Gastrocnemius medialis (tissue), 4 donors: ENCODE results near the gene MAML2. TPM values are rescaled to one million over a fixed set of nuclear protein-coding genes. Genes with fewer than 3 reads are reported as not detected.

Source experiments
- ATAC-seq, 2 donors: fragments of 150-250 bp; one replicate each; pipeline ENCODE4 v1.9.1; 2016
- DNase-seq, 2 donors: peaks; one replicate each; pipeline ENCODE4 v3.0.0-alpha.2; 2019
- H3K27ac ChIP-seq, 4 donors: fragments of 200-600 bp; sonication (generic); 1 replicate in 1 of 4; 2 replicates in 3 of 4; pipeline ENCODE4 v1.5.1; 2016 to 2018; ENCODE audit warnings: mild to moderate bottlenecking in 2 of 4, moderate library complexity in 1 of 4
- H3K27me3 ChIP-seq, 3 donors: fragments of 200-600 bp; sonication (generic) in 2 of 3; 1 replicate in 1 of 3; 2 replicates in 2 of 3; pipeline versions ENCODE4 v1.5.1 to v1.6.0; 2016 to 2019; ENCODE audit warnings: mild to moderate bottlenecking in 1 of 3, moderate library complexity in 1 of 3
- H3K36me3 ChIP-seq, 2 donors: fragments of 200-600 bp; sonication (generic) in 1 of 2; one replicate each; pipeline ENCODE4 v1.5.1; 2017 to 2018
- H3K4me1 ChIP-seq, 2 donors: fragments of 200-600 bp; sonication (generic) in 1 of 2; one replicate each; pipeline ENCODE4 v1.5.1; 2016 to 2017; ENCODE audit warnings: mild to moderate bottlenecking in 2 of 2
- H3K4me3 ChIP-seq, 4 donors: fragments of 200-600 bp; sonication (generic) in 3 of 4; 1 replicate in 1 of 4; 2 replicates in 3 of 4; pipeline ENCODE4 v1.5.1; 2016 to 2019; ENCODE audit warnings: mild to moderate bottlenecking in 2 of 4
- H3K9me3 ChIP-seq, 3 donors: fragments of 200-600 bp; sonication (generic) in 2 of 3; 1 replicate in 1 of 3; 2 replicates in 2 of 3; pipeline ENCODE4 v1.5.1; 2016 to 2019
- CTCF ChIP-seq, 5 experiments: fragments of 450-650 bp in 3 of 5; fragments of 200-600 bp in 2 of 5; sonication (generic) in 2 of 5; IDR thresholded peaks in 4 of 5; conservative IDR thresholded peaks in 1 of 5; 1 replicate in 4 of 5; 2 replicates in 1 of 5; pipeline ENCODE4 v1.5.1; 2016 to 2019; ENCODE audit warnings: antibody characterized with exemption in 5 of 5, mild to moderate bottlenecking in 3 of 5, moderate library complexity in 3 of 5
- POLR2A ChIP-seq, 2 donors: fragments of 450-650 bp; IDR thresholded peaks; one replicate each; pipeline ENCODE4 v1.6.1; 2017; ENCODE audit warnings: antibody characterized with exemption in 2 of 2, mild to moderate bottlenecking in 2 of 2, moderate library complexity in 2 of 2
- in situ Hi-C, 4 donors: fragments of 200-750 bp; cut with MboI; loops; one replicate each; pipeline versions ENCODE4 v1.15.0 to v1.8.0; 2017; ENCODE audit warnings: low sequenced_read_pairs in 4 of 4
- intact Hi-C: fragments of 100-400 bp; cut with DNase I; formaldehyde crosslinking; loops from one replicate; pipeline ENCODE4 v1.15.1; 2023; ENCODE audit warnings: low total_unique reads
- total RNA-seq, 4 donors: library from RNA; depleted of rRNA; stranded (reverse); fragments of >200 nt; gene quantifications; one replicate each; pipeline versions ENCODE4 v1.1.0 to v1.2.3, GENCODE V29; 2016

MAML2 gene
- total RNA-seq, 4 donors from 2014 or later: 4.1 to 6.3 (median 4.8) TPM

GRCh38 chr11:96147906-96148486 is 195.0 kb downstream of the MAML2 start:
- TF ChIP-seq POLR2A (IDR thresholded peaks at IDR 0.05) (no peak), CTCF (IDR thresholded peaks at IDR 0.05 in 4 of 5, conservative IDR thresholded peaks at IDR 0.05 in 1 of 5) (no peak)
- no peak overlapping the region for H3K4me3 ChIP-seq
- in situ Hi-C loops (loop anchor here in 1 of 4 donors (5.0 kb wide), 1 partner anchor 81 kb away; no protein-coding TSS in a partner anchor), intact Hi-C loops (no loop called here)
- ATAC-seq (no peak), DNase-seq (no peak)
- no peaks in the 10 kb centered on the region for H3K27me3 ChIP-seq
- H3K27ac ChIP-seq: no peak overlapping the region
- no peaks in the 10 kb centered on the region for H3K9me3 ChIP-seq
- no peaks in the 10 kb centered on the region for H3K36me3 ChIP-seq
- H3K4me1 ChIP-seq: no peaks in the 10 kb centered on the region

GRCh38 chr11:96147186-96147585 is 195.8 kb downstream of the MAML2 start:
- Histone ChIP-seq H3K36me3 (no peaks in the 10 kb centered on the region), H3K9me3 (no peaks in the 10 kb centered on the region), H3K27me3 (no peaks in the 10 kb centered on the region), H3K4me1 (no peaks in the 10 kb centered on the region), H3K27ac (no peak overlapping the region), H3K4me3 (no peak overlapping the region)
- TF ChIP-seq POLR2A (IDR thresholded peaks at IDR 0.05): no peak
- no peak for TF ChIP-seq CTCF (IDR thresholded peaks at IDR 0.05 in 4 of 5, conservative IDR thresholded peaks at IDR 0.05 in 1 of 5)
- ATAC-seq (no peak), DNase-seq (no peak)
- intact Hi-C loops (no loop called here), in situ Hi-C loops (loop anchor here in 1 of 4 donors (5.0 kb wide), 1 partner anchor 80 kb away; no protein-coding TSS in a partner anchor)

GRCh38 chr11:96146765-96147164 is 196.2 kb downstream of the MAML2 start:
- H3K4me1 ChIP-seq: no peaks in the 10 kb centered on the region
- in situ Hi-C loops: loop anchor here in 1 of 4 donors (5.0 kb wide), 1 partner anchor 79 kb away; no protein-coding TSS in a partner anchor
- H3K27me3 ChIP-seq: no peaks in the 10 kb centered on the region
- no peak overlapping the region for H3K27ac ChIP-seq
- DNase-seq (no peak), ATAC-seq (no peak)
- no peaks in the 10 kb centered on the region for H3K9me3 ChIP-seq
- H3K36me3 ChIP-seq: no peaks in the 10 kb centered on the region
- no peak overlapping the region for H3K4me3 ChIP-seq
- TF ChIP-seq CTCF (IDR thresholded peaks at IDR 0.05 in 4 of 5, conservative IDR thresholded peaks at IDR 0.05 in 1 of 5): no peak
- TF ChIP-seq POLR2A (IDR thresholded peaks at IDR 0.05): no peak
- intact Hi-C loops: no loop called here

- Histone ChIP-seq H3K27ac (no peak overlapping the region), H3K4me3 (no peak overlapping the region), H3K4me1 (no peaks in the 10 kb centered on the region), H3K27me3 (no peaks in the 10 kb centered on the region), H3K9me3 (no peaks in the 10 kb centered on the region), H3K36me3 (no peaks in the 10 kb centered on the region)
- in situ Hi-C loops (loop anchor here in 1 of 4 donors (5.0 kb wide), 1 partner anchor 78 kb away; no protein-coding TSS in a partner anchor), intact Hi-C loops (no loop called here)
- no peak for TF ChIP-seq CTCF (IDR thresholded peaks at IDR 0.05 in 4 of 5, conservative IDR thresholded peaks at IDR 0.05 in 1 of 5)
- no peak for DNase-seq
- ATAC-seq: no peak
Observed at GRCh38 chr11:96145163-96145585, 197.8 kb downstream of the MAML2 start.

- in situ Hi-C loops: no loop called here
- DNase-seq: no peak
- no peaks in the 10 kb centered on the region for H3K9me3 ChIP-seq
- no peaks in the 10 kb centered on the region for H3K36me3 ChIP-seq
- no peak for ATAC-seq
- H3K4me3 ChIP-seq: no peak overlapping the region
- TF ChIP-seq CTCF (IDR thresholded peaks at IDR 0.05 in 4 of 5, conservative IDR thresholded peaks at IDR 0.05 in 1 of 5): no peak
- no peak for TF ChIP-seq POLR2A (IDR thresholded peaks at IDR 0.05)
- no peaks in the 10 kb centered on the region for H3K27me3 ChIP-seq
- no peaks in the 10 kb centered on the region for H3K4me1 ChIP-seq
- intact Hi-C loops: no loop called here
- H3K27ac ChIP-seq: no peak overlapping the region
Observed at GRCh38 chr11:96144553-96144952, 198.4 kb downstream of the MAML2 start.
